Measurements from ENCODE around the gene UBE2R2. TPM values are rescaled to one million over a fixed set of nuclear protein-coding genes. Genes with fewer than 3 reads are reported as not detected.
A peak's percentile ranks its signal among the peaks of the same experiment; 100 is the strongest.
"Not testable (repeated sequence)": the region's sequence is repeated elsewhere in the genome, so short reads cannot be mapped to it uniquely, and the experiment has no call there.

Gene UBE2R2
- total RNA-seq, 1 donor from 2014 or later = 28.5 TPM

DNA sequence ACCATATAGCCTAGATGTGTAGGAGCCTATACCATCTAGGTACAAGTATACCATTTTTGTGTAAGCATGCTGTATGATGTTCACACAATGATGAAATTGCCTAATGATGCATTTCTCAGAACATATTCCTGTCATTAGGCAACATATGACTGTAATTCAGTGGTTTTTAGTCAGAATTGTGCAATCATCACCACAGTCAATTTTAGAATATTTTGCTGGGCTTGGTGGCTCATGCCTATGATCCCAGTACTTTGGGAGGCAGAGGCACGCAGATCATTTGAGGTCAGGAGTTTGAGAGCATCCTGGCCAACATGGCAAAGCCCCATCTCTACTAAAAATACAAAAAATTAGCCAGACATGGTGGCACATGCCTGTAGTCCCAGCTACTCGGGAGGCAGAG, 19.3 kb downstream of the UBE2R2 start:
- not testable (repeated sequence) for FAIRE-seq; DNase-seq (ENCODE audit: low spot score in 2 of 2)

DNA sequence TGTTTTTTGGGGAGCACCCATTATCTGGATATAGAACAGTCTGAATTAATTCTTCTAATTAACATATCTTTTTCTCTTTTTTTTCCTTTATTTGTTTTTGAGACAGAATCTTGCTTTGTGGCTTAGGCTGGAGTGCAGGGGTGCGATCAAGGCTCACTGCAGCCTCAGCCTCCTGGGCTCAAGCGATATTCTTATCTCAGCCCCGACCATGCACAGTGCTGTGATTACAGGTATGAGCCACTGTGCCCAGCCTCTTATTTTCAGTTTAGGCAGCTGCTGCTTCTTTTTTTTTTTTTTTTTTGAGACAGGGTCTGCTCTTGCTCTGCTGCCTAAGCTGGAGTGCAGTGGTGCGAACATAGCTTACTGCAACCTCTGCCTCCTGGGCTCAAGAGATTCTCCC, 20.2 kb downstream of the UBE2R2 start:
- no peak for FAIRE-seq
- DNase-seq (ENCODE audit: low spot score in 2 of 2) = no peak

DNA sequence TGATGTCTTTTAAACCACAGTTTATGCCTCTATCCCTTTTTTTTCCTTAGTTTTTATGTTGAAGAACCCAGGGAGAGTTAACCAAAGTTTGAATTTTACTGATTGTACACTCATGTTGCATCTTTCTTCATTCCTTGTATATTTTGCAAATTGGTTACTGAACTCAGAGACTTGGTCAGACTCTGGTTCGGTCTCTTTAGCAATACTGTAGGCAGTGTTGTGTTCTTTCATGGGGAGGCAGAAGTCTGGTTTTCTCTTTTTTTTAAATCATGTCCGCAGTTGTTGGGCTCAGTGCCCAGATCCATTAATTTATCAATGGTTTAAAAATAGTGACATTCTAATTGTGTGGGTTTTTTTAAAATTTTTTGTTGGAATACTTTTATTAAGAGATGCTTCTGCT, 23.4 kb downstream of the UBE2R2 start:
- FAIRE-seq = no peak
- no peak for DNase-seq (ENCODE audit: low spot score in 2 of 2)

DNA sequence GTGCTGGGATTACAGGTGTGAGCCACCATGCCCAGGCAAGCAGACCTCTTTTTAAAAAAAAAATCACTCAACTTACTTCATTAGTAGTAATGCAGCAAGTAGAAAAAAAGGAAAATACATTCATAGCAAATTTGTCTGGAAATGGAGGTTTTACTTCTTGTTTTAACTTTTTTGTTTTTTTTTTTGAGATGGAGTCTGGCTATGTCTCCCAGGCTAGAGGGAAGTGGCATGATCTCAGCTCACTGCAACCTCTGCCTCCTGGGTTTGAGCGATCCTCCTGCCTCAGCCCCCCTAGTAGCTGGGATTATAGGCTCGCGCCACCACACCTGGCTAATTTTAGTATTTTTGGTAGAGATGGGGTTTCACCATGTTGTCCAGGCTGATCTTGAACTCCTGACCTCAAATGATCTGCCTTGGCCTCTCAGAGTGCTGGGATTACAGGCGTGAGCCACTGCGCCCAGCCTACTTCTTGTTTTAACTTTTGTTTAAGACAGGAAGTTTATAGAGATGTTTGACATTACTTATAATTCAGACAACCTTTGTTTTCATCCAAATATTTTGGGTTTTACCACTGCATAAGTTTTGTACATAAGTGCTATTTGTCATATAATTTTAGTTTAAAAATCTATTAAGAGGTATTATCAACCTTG, 26.5 kb downstream of the UBE2R2 start:
- DNase-seq (ENCODE audit: low spot score in 2 of 2) (no peak), FAIRE-seq (no peak)

DNA sequence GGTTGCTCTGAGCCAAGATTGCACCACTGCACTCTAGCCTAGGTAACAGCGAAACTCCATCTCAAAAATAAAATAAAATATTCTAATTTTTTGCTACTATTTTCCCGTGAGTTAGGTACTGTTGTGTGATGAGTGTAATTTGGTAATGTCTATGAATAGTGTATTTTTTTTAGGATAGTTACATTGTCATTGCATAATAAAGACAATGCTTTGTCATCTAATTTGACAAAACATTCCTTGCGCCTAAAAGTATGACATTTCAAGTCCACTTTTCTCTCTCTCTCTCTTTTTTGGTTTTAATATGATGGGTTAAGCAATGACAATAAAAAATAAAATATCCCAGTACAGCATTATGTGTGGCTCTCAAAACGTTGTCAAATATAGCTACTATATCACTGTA, 29.3 kb downstream of the UBE2R2 start:
- no peak for FAIRE-seq
- DNase-seq (ENCODE audit: low spot score in 2 of 2) = no peak

DNA sequence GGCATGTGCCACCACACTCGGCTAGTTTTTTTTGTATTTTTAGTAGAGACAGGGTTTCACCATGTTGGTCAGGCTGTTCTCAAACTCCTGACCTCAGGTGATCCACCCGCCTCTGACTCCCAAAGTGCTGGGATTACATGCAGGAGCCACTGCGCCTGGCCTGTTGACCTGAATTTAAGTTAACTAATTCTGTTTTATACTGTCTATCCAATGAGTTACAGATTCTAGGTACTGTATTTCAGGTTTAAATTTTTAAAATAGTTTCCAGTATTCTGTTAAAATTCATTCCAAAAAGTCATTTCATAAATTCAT, 30.9 kb downstream of the UBE2R2 start:
- not testable (repeated sequence) for FAIRE-seq; DNase-seq (ENCODE audit: low spot score in 2 of 2)

DNA sequence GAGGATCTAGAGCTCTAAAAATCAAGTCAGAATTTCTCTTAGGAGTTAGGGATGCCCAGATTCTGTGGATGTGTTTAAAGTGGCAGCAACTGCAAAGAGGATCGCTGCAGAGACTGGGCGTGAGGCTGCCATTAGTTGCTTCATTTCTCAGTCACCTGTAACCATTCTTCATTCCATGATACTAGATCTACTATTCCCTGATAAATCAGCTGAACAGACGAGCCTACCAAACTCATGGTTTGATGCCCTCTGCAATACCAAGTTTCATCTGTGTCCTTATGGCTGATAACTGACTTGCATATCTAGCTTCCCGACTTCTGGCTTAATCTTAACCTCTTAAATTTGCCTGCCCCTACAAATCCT, 33.3 kb downstream of the UBE2R2 start:
- DNase-seq (ENCODE audit: low spot score in 2 of 2) = no peak
- no peak for FAIRE-seq

DNA sequence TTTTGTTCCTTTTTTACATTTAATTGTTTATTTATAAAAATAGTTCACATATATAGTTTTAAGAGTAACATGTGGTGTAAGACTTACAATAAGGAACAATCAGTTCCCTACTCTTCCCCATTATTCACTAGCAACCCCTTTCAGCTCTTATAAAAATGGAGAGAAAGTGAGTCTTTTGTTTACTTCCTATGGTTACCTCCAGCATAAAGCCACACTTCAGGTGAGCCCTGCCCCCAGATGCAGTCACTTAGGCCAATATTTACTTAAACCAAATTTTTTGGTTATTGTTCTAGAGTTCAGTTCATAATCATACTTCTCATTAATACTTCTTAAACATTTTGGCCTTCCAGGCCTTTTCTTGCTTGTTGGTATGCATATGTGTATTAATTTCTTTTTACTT, 33.7 kb downstream of the UBE2R2 start:
- FAIRE-seq (no peak), DNase-seq (ENCODE audit: low spot score in 2 of 2) (no peak)

DNA sequence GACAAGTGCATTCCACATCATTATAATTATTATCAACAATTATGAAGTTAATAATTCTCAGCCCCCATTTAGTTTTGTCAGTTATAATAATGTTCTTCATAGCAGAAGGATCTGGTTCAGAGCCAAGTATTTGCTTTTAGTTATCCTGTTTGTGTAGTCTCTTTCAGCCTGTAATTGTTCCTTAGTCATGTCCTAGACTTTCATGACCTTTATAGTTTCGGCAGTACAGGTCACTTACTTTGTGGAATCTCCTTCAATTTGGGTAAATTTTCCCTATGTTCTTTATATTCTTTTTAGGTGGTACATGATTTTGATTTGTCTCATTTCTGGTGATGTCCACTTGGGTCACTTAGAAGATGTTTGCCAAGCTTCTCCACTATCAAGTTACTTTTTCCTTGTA, 34.3 kb downstream of the UBE2R2 start:
- DNase-seq (ENCODE audit: low spot score in 2 of 2) (no peak), FAIRE-seq (no peak)

DNA sequence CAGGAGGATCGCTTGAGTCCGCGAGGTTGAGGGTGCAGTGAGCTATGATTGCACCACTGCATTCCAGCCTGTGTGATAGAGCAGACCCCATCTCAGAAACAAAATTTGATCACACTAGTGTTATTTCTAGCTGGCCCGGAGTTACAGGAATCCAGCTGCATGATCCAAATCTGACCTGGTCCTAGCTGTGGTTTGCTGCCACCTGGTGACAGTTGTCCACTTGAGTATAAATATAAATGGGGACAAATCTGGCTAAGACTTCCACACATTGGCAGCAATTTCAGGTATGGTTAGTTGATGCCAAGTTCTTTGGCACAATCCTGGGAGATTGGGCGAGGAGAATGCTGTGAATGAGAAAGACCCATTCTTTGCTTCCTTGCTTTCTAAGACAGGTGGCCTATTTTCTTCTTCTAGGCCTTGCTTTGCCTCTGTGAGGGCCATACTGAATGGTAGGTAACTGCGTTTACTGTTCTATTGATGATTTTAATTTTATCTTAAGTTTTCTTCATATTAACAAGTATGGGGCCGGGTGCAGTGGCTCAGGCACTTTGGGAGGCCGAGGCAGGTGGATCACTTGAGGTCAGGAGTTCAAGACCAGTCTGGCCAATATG, 35.4 kb downstream of the UBE2R2 start:
- FAIRE-seq = peak; percentile 33
- DNase-seq (ENCODE audit: low spot score in 2 of 2) = peak; percentile 36 to 49

DNA sequence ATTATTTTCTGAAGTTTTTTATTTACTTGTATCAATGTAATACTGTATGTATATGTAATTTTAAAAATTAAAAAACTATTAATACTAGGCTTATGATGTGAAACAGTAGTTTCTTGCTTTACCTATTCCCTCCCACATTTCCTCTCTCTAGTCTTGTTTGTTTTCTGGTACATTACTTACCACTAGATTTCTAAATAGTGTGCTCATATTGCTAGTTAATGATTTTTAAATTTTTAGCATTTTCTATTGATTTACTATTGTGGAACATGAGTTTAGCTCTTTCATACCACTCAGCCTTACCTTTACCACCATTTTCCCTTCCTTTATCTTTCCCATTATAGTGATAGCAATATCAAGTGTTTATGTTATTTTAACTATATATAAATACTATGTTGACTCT, 39.3 kb downstream of the UBE2R2 start:
- DNase-seq (ENCODE audit: low spot score in 2 of 2) = no peak
- no peak for FAIRE-seq

DNA sequence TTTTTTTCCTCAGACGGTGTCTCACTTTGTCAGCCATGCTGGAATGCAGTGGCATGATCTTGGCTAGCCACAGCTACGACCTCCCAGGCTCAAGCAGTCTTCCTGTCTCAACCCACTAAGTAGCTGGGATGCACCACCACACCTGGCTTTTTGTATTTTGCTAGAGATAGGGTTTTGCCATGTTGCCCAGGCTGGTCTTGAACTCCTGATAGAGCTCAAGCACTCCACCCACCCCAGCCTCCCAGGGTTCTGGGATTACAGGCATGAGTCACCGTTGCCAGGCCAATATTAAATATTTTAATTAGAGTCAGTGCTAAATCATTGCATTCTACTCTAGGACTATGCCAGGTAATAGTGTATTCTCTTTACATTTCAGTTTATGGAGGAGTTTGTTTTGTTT, 41.5 kb downstream of the UBE2R2 start:
- DNase-seq (ENCODE audit: low spot score in 2 of 2) (no peak), FAIRE-seq (no peak)

DNA sequence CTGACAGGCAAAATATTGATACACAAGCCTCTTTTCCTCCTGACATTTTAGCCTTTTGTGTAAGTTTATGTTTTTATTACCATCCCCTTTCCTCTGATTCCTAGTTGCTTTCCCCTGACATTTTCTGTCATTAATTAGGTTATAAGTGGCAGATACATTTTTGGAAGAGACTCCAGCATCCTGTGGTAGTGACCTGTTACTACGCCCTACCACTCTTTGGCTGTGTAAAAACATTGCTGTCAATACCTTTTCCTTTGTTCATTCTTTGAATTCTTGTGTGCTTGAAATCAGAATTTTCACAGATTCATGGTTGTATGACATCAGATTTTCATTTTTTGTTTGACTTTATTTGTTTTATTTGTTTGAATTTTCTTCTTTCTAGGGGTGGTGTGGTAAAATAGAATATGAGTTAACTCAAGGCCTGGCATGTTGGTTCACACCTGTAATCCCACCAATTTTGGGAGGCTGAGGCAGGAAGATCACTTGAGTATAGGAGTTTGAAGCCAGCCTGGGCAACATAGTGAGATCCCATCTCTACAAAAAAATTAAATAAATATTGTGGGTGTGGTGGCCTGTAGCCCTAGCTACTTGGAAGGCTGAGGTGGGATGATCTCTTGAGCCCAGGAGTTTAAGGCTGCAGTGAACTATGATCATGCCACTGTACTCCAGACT, 43.4 kb downstream of the UBE2R2 start:
- no peak for DNase-seq (ENCODE audit: low spot score in 2 of 2)
- no peak for FAIRE-seq

DNA sequence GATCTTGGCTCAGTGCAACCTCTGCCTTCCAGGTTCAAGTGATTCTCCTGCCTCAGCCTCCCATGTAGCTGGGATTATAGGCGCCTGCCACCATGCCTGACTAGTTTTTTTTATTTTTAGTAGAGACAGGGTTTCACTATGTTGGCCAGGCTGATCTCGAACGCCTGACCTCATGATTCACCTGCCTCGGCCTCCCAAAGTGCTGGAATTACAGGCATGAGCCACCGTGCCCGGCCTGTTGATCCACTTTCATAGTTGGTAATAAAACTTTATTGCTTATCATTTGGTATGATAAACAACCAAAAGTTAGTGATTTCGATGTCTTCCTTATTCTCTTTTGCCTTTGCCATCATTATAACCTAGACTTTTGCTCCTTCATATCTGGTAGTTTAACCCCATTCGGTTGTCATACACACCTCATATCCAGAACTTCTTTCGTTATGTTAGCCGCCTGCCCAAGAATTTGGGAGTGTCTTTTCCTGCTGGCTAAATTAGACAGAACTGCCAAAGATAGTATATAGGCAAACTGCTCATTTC, 45.0 kb downstream of the UBE2R2 start:
- no peak for FAIRE-seq

DNA sequence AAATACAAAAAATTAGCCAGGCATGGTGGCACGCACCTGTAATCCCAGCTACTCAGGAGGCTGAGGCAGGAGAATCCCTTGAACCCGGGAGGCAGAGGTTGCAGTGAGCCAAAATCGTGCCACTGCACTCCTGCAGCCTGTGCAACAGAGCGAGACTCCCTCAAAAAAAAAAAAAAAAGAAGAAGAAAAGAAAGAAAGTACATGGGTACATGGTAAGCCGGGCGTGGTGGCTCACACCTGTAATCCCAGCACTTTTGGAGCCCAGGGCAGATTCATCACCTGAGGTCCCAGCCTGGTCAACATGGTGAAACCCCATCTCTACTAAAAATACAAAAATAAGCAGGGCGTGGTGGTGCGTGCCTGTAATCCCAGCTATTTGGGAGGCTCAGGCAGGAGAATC, 46.1 kb downstream of the UBE2R2 start:
- not testable (repeated sequence) for FAIRE-seq; DNase-seq (ENCODE audit: low spot score in 2 of 2)

More for the DNA sequence above, 45.0 kb downstream of the UBE2R2 start:
- no peak for DNase-seq (ENCODE audit: low spot score in 2 of 2)

DNA sequence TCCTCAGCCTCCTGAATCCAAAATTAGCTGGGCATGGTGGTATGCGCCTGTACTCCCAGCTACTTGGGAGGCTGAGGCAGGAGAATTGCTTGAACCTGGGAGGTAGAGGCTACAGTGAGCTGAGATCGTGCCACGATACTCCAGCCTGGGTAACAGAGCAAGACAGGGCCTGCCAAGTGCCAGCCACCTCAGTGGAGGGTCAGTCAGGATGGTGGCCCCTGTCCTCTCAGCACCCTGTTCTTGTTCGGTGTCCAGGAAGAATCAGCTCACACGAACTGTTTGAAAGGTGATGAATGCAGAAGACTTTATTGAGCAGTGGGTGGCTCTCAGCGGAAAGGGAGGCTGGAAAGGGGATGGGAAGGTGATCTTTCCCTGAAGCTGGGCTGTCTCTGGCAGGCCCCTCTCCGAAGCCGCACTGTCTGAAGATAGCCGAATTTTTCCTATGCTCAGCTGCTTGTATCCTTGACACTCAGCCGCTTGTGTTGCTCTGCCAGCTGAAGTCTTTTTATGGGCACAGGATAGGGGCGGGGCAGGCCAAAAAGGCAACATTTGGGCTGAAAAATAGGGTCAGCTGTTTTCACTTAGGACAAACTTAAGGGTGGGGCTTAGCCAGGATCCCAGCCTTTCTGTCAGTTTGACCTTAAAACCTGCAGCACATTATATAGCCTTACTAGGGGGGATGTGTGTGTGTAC, 50.9 kb downstream of the UBE2R2 start:
- DNase-seq (ENCODE audit: low spot score in 2 of 2) = no peak
- FAIRE-seq = no peak

DNA sequence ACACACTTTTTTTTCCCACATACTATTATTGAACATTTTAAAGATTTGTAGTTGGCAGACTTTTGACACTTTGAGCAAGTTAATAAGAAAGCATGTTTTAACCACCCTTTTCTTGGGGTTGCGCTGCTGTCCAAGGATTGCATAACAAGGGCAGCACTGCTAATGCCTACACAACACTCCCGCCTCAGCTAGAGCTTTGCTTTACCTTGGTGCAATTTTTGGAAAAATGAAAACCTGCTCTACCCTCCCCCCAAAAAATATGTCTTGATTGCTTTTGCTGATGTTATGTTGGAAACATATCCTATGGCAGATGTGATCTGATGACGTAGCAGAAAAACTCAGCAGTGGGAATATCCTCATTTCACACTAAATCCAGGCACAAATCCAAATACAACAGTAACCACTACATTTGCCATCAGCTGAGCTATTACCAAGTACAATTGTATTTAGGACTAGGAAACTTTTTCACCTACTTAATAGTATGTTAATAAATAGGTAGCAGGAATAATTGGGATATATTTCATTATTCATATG, 51.5 kb downstream of the UBE2R2 start:
- no peak for FAIRE-seq
- no peak for DNase-seq (ENCODE audit: low spot score in 2 of 2)

DNA sequence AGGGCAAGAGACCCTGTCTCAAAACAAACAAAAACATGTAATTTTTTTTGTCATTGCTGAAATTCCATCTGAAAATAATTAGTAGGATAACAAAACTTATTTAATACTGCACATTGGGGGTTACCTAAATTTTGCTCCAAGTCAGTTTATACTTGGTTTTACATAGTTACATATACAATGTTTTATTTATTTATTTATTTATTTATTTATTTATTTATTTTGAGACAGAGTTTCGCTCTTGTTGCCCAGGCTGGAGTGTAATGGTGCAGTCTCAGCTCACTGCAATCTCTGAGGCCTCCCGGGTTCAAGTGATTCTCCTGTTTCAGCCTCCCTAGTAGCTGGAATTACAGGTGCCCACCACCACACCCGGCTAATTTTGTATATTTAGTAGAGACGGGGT, 52.3 kb downstream of the UBE2R2 start:
- not testable (repeated sequence) for FAIRE-seq; DNase-seq (ENCODE audit: low spot score in 2 of 2)

DNA sequence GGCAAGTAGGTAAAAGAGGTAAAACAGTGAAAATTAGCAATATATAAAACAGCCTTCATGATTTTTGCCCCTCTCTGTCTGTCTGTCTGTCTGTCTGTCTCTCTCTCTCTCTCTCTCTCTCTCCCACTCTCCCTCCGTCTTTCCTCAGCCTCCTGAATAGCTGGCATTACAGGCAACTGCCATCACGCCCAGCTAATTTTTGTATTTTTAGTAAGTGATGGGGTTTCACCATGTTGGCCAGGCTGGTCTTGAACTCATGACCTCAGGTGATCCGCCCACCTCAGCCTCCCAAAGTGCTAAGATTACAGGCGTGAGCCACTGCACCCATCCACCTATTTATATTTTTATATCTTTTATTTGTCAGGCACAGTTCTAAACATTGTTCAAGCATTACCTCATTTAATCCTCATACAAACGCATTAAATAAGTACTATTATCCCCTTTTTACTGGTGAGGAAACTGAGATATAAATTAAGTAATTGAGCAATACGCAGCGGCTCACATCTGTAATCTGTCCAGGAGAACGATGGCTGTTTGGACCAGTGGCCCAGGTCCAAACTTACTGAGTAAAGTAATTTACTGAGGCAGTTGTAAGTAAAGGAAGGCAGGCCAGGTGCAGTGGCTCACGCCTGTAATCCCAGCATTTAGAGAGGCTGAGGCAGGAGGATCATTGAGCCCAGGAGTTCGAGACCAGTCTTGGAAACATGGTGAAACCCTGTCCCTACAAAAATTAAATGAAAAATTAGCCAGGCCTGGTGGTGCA, 60.9 kb downstream of the UBE2R2 start:
- FAIRE-seq (no peak), DNase-seq (ENCODE audit: low spot score in 2 of 2) (no peak)

DNA sequence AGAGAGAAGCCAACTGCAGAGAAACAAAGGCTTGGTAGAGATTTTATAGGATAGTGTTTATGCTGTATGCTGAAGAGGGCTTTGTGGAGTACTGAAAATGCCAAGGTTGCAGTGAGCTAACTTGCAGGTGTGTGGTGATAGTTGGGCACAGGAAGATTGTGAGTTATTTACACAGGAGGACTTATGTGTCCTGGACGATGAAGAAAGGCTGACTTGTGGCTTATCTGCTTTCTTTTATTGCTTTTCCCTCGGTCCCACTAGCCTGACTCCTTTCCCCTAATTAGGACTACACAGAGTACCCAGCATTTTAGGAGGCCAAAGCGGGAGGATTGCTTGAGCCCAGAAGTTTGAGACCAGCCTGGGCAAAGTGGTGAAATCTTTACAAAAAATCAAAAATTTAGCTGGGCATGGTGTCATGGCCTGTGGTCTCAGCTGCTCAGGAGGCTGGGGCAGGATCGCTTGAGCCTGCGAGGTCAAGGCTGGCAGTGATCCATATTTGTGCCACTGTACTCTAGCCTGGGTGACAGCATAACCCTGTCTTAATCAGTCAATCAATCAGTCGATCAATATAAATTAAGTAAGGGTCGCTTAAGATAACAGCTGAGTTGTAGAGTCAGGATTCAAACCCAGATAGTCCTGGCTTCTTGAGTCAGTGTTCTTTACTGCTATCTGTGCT, 61.9 kb downstream of the UBE2R2 start:
- no peak for DNase-seq (ENCODE audit: low spot score in 2 of 2)
- no peak for FAIRE-seq

All from frontal cortex (tissue), 4 donors.